H1 (cell line): ENCODE measurements around the gene POLA2. TPM values are rescaled to one million over a fixed set of nuclear protein-coding genes. Genes with fewer than 3 reads are reported as not detected.

Experiments
- EP300 ChIP-seq, 2 experiments: IDR thresholded peaks; 1 replicate in 1 of 2; 2 replicates in 1 of 2; pipeline ENCODE4 v1.6.1; 2011 to 2012; ENCODE audit warnings: low read depth in 2 of 2, low read length in 2 of 2, mild to moderate bottlenecking in 2 of 2, borderline replicate concordance in 1 of 2, inconsistent platforms in 1 of 2, moderate library complexity in 1 of 2
- polyA plus RNA-seq, 7 experiments: library from polyadenylated mRNA; depleted of rRNA in 3 of 7; stranded (reverse) in 5 of 7; unstranded in 2 of 7; fragments of >200 nt in 5 of 7; fragments of 200-250 nt in 2 of 7; gene quantifications; 1 replicate in 5 of 7; 2 replicates in 1 of 7; 4 replicates in 1 of 7; pipeline versions ENCODE4 v1.2.1 to v1.2.3, GENCODE V29; 2011 to 2013; ENCODE audit warnings: missing spikeins in 2 of 7, mixed read lengths in 2 of 7
- total RNA-seq: library from RNA; stranded (reverse); fragmentation: NEBNext Ultra II Directional; extraction: Animal tissue kit (Norgen Biotek cat#: 25700); gene quantifications from 2 replicates; pipeline ENCODE4 v1.2.1, GENCODE V29; 2021
- TF ChIP-seq, protein P1 (sequence below): fragments of 300-600 bp; sonication (generic); IDR thresholded peaks from 2 replicates; pipeline ENCODE4 v1.7.1; 2012; ENCODE audit warnings: low read length, moderate library complexity, mild to moderate bottlenecking, inconsistent platforms; ENCODE audit not compliant: insufficient replicate concordance
- TF ChIP-seq, protein P2 (sequence below), 3 experiments: IDR thresholded peaks; 1 replicate in 2 of 3; 2 replicates in 1 of 3; pipeline versions ENCODE4 v1.5.1 to v1.6.1; 2011; ENCODE audit warnings: low read length in 3 of 3, mild to moderate bottlenecking in 3 of 3, inconsistent platforms in 2 of 3, low read depth in 1 of 3, moderate library complexity in 1 of 3; ENCODE audit not compliant: insufficient read depth in 1 of 3; ENCODE audit errors: control extremely low read depth in 1 of 3
- TF ChIP-seq, protein P3 (sequence below): IDR thresholded peaks from 2 replicates; pipeline ENCODE4 v1.6.1; 2012; ENCODE audit warnings: inconsistent platforms

Gene POLA2
- total and polyA plus RNA-seq, 2 of the 8 experiments (the other 6 are each of a cell fraction or from before 2014, with no cell fraction given) = 31.2 to 55.9 TPM

- TF ChIP-seq, protein P1, sequence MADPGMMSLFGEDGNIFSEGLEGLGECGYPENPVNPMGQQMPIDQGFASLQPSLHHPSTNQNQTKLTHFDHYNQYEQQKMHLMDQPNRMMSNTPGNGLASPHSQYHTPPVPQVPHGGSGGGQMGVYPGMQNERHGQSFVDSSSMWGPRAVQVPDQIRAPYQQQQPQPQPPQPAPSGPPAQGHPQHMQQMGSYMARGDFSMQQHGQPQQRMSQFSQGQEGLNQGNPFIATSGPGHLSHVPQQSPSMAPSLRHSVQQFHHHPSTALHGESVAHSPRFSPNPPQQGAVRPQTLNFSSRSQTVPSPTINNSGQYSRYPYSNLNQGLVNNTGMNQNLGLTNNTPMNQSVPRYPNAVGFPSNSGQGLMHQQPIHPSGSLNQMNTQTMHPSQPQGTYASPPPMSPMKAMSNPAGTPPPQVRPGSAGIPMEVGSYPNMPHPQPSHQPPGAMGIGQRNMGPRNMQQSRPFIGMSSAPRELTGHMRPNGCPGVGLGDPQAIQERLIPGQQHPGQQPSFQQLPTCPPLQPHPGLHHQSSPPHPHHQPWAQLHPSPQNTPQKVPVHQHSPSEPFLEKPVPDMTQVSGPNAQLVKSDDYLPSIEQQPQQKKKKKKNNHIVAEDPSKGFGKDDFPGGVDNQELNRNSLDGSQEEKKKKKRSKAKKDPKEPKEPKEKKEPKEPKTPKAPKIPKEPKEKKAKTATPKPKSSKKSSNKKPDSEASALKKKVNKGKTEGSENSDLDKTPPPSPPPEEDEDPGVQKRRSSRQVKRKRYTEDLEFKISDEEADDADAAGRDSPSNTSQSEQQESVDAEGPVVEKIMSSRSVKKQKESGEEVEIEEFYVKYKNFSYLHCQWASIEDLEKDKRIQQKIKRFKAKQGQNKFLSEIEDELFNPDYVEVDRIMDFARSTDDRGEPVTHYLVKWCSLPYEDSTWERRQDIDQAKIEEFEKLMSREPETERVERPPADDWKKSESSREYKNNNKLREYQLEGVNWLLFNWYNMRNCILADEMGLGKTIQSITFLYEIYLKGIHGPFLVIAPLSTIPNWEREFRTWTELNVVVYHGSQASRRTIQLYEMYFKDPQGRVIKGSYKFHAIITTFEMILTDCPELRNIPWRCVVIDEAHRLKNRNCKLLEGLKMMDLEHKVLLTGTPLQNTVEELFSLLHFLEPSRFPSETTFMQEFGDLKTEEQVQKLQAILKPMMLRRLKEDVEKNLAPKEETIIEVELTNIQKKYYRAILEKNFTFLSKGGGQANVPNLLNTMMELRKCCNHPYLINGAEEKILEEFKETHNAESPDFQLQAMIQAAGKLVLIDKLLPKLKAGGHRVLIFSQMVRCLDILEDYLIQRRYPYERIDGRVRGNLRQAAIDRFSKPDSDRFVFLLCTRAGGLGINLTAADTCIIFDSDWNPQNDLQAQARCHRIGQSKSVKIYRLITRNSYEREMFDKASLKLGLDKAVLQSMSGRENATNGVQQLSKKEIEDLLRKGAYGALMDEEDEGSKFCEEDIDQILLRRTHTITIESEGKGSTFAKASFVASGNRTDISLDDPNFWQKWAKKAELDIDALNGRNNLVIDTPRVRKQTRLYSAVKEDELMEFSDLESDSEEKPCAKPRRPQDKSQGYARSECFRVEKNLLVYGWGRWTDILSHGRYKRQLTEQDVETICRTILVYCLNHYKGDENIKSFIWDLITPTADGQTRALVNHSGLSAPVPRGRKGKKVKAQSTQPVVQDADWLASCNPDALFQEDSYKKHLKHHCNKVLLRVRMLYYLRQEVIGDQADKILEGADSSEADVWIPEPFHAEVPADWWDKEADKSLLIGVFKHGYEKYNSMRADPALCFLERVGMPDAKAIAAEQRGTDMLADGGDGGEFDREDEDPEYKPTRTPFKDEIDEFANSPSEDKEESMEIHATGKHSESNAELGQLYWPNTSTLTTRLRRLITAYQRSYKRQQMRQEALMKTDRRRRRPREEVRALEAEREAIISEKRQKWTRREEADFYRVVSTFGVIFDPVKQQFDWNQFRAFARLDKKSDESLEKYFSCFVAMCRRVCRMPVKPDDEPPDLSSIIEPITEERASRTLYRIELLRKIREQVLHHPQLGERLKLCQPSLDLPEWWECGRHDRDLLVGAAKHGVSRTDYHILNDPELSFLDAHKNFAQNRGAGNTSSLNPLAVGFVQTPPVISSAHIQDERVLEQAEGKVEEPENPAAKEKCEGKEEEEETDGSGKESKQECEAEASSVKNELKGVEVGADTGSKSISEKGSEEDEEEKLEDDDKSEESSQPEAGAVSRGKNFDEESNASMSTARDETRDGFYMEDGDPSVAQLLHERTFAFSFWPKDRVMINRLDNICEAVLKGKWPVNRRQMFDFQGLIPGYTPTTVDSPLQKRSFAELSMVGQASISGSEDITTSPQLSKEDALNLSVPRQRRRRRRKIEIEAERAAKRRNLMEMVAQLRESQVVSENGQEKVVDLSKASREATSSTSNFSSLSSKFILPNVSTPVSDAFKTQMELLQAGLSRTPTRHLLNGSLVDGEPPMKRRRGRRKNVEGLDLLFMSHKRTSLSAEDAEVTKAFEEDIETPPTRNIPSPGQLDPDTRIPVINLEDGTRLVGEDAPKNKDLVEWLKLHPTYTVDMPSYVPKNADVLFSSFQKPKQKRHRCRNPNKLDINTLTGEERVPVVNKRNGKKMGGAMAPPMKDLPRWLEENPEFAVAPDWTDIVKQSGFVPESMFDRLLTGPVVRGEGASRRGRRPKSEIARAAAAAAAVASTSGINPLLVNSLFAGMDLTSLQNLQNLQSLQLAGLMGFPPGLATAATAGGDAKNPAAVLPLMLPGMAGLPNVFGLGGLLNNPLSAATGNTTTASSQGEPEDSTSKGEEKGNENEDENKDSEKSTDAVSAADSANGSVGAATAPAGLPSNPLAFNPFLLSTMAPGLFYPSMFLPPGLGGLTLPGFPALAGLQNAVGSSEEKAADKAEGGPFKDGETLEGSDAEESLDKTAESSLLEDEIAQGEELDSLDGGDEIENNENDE = no peak
- TF ChIP-seq, protein P2, sequence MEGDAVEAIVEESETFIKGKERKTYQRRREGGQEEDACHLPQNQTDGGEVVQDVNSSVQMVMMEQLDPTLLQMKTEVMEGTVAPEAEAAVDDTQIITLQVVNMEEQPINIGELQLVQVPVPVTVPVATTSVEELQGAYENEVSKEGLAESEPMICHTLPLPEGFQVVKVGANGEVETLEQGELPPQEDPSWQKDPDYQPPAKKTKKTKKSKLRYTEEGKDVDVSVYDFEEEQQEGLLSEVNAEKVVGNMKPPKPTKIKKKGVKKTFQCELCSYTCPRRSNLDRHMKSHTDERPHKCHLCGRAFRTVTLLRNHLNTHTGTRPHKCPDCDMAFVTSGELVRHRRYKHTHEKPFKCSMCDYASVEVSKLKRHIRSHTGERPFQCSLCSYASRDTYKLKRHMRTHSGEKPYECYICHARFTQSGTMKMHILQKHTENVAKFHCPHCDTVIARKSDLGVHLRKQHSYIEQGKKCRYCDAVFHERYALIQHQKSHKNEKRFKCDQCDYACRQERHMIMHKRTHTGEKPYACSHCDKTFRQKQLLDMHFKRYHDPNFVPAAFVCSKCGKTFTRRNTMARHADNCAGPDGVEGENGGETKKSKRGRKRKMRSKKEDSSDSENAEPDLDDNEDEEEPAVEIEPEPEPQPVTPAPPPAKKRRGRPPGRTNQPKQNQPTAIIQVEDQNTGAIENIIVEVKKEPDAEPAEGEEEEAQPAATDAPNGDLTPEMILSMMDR (IDR thresholded peaks at IDR 0.05; ENCODE audit: control extremely low read depth in 1 of 3, insufficient read depth in 1 of 3, low read depth in 1 of 3, low read length in 3 of 3) = no peak
- no peak for TF ChIP-seq EP300 (IDR thresholded peaks at IDR 0.05; ENCODE audit: borderline replicate concordance in 1 of 2, low read depth in 2 of 2, low read length in 2 of 2)
- TF ChIP-seq, protein P3, sequence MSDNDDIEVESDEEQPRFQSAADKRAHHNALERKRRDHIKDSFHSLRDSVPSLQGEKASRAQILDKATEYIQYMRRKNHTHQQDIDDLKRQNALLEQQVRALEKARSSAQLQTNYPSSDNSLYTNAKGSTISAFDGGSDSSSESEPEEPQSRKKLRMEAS = no peak
Observed at GRCh38 chr11:65295001-65295400, 33.2 kb downstream of the POLA2 start (continued).
